ENCODE data around the gene ADD2.

DNA sequence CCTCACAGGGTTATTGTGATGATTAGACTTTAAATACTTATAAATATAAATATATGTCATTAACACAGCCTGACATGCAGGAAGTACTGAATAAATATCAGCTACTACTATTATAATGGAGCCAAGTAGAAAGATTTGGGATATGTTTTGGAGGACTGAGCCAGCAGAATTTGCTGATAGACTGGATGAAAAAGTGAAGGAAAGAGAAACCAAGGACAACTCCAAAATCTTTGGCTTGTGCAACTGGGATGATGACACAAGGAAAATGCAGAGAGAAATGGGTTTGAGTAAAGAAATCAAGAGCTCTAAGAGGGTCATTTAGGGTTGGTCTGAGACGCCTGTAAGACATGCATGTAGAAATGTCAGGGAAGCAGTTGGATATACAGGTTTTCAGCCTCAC lies 15.6 kb downstream of the ADD2 start:
- TF ChIP-seq, protein P1, sequence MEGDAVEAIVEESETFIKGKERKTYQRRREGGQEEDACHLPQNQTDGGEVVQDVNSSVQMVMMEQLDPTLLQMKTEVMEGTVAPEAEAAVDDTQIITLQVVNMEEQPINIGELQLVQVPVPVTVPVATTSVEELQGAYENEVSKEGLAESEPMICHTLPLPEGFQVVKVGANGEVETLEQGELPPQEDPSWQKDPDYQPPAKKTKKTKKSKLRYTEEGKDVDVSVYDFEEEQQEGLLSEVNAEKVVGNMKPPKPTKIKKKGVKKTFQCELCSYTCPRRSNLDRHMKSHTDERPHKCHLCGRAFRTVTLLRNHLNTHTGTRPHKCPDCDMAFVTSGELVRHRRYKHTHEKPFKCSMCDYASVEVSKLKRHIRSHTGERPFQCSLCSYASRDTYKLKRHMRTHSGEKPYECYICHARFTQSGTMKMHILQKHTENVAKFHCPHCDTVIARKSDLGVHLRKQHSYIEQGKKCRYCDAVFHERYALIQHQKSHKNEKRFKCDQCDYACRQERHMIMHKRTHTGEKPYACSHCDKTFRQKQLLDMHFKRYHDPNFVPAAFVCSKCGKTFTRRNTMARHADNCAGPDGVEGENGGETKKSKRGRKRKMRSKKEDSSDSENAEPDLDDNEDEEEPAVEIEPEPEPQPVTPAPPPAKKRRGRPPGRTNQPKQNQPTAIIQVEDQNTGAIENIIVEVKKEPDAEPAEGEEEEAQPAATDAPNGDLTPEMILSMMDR (conservative IDR thresholded peaks at IDR 0.05; ENCODE audit: low read depth, low read length), result no peak
- no peak for TF ChIP-seq EZH2 (IDR thresholded peaks at IDR 0.05; ENCODE audit: borderline replicate concordance, low read depth, low read length, poor library complexity, severe bottlenecking)
